Coronary artery (tissue), 2 donors: ENCODE data around the gene KCNK15.

Source experiments
- DNase-seq: peaks from one replicate; pipeline ENCODE4 v3.0.0-alpha.2; 2017; ENCODE audit warnings: low spot score
- H3K27ac ChIP-seq, 2 donors: fragments of 200-600 bp; sonication (generic); one replicate each; pipeline ENCODE4 v1.5.1; 2016 to 2019
- H3K4me3 ChIP-seq: fragments of 200-600 bp; sonication (generic); 2 replicates; pipeline ENCODE4 v1.5.1; 2016; ENCODE audit warnings: mild to moderate bottlenecking, moderate library complexity
- TF ChIP-seq, protein P1 (sequence below): fragments of 200-600 bp; sonication (generic); IDR thresholded peaks from one replicate; pipeline ENCODE4 v1.5.1; 2019; ENCODE audit warnings: antibody characterized with exemption

Gene KCNK15

GRCh38 chr20:44776980-44777379, 31.3 kb downstream of the KCNK15 start:
- no peak overlapping the region for H3K4me3 ChIP-seq
- H3K27ac ChIP-seq = no peak overlapping the region
- no peak for DNase-seq
- TF ChIP-seq, protein P1, sequence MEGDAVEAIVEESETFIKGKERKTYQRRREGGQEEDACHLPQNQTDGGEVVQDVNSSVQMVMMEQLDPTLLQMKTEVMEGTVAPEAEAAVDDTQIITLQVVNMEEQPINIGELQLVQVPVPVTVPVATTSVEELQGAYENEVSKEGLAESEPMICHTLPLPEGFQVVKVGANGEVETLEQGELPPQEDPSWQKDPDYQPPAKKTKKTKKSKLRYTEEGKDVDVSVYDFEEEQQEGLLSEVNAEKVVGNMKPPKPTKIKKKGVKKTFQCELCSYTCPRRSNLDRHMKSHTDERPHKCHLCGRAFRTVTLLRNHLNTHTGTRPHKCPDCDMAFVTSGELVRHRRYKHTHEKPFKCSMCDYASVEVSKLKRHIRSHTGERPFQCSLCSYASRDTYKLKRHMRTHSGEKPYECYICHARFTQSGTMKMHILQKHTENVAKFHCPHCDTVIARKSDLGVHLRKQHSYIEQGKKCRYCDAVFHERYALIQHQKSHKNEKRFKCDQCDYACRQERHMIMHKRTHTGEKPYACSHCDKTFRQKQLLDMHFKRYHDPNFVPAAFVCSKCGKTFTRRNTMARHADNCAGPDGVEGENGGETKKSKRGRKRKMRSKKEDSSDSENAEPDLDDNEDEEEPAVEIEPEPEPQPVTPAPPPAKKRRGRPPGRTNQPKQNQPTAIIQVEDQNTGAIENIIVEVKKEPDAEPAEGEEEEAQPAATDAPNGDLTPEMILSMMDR = no peak

DNA sequence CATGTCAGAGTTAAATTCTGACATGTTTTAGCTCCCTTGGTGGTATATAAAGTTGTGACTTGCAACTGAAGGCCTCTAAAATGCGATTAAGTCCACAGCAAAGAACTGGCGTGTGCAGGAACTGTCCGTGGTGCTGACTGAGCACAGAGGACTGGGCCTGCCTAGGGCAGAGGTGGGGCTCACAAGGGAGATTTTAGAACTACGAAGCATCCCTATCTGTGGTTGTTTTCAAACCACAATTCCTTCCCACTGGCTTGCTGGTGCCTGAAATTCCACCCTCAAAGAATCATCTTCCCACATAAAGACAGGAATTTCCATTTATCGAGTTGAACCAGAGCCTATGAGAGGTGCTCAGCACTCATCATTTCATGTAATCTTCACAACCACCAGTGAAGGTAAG, 34.6 kb downstream of the KCNK15 start:
- DNase-seq = no peak
- no peak overlapping the region for H3K4me3 ChIP-seq
- TF ChIP-seq, protein P1 = no peak
- H3K27ac ChIP-seq = no peak overlapping the region

- Histone ChIP-seq H3K4me3 (no peak overlapping the region), H3K27ac (no peak overlapping the region)
- TF ChIP-seq, protein P1 = no peak
- no peak for DNase-seq
Measured at GRCh38 chr20:44781118-44781517, 35.5 kb downstream of the KCNK15 start.

DNA sequence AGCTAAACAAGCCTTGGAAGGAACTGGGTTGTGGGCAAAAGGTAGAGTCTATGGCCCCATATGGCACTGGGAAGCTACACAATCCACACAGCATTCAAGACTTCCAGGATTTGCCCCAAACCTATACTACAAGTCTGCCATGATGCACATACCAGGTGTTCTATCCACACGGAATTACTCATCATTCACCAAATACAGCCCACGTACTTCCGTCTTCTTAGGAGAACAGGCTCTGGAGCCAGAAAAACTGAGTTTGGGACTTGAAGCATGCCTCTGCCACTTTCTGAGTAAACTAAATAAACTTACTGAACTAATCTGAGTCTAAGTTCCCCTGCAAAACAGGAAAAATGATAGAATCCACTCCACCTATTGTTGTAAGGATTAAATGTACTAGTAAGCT, 36.1 kb downstream of the KCNK15 start:
- no peak overlapping the region for H3K27ac ChIP-seq
- DNase-seq = no peak
- TF ChIP-seq, protein P1 = no peak
- H3K4me3 ChIP-seq = no peak overlapping the region

GRCh38 chr20:44784688-44785087, 39.0 kb downstream of the KCNK15 start:
- H3K27ac ChIP-seq = no peak overlapping the region
- TF ChIP-seq, protein P1 = no peak

DNA sequence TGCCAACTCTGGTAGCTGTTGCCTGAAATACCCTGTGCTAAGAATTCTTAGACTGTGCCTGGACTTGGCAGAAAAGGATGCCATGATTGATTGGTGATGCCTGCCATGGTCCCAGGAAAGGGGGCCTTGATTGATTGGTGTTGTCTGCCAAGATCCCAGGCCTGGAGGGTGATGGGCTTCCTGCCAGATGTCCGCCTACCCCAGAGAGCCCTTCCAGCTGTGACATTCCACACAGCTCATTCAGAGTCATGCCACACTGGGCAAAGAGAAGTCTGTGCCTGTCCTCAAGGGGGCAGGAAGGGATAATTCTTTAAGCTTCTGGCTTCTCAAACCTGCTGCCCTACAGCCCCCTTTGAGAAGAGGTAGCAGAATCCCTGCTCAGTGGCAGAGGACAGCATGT, 40.1 kb downstream of the KCNK15 start:
- Histone ChIP-seq H3K4me3 (no peak overlapping the region), H3K27ac (no peak overlapping the region)
- DNase-seq = no peak
- TF ChIP-seq, protein P1 = no peak

More at GRCh38 chr20:44784688-44785087, 39.0 kb downstream of the KCNK15 start:
- H3K4me3 ChIP-seq = no peak overlapping the region
- no peak for DNase-seq

- H3K27ac ChIP-seq = no peak overlapping the region
- no peak for DNase-seq
- no peak overlapping the region for H3K4me3 ChIP-seq
- TF ChIP-seq, protein P1 = no peak
Measured at GRCh38 chr20:44787299-44787698, 41.6 kb downstream of the KCNK15 start.
